HCT116 (cell line): ENCODE data around the gene PCDH15. TPM values are rescaled to one million over a fixed set of nuclear protein-coding genes. Genes with fewer than 3 reads are reported as not detected.

ENCODE experiments used
- ATAC-seq: fragments of 200-7000 bp; cut with Tn5 transposase; 2 replicates; pipeline ENCODE4 v1.9.1; 2020; ENCODE audit warnings: mild to moderate bottlenecking, moderate library complexity
- BruUV-seq: library from RNA; stranded (reverse); fragments of 400-500 nt; replicated peaks from 2 replicates; lab custom pipeline; 2021; lab: Mats Ljungman, UMichigan
- CTCF ChIA-PET: fragments of 300-600 bp; sonication (Branson Sonifier 250); formaldehyde crosslinking; loops from one replicate; lab custom pipeline; 2021; ENCODE audit warnings: antibody characterized with exemption; lab: Charles Lee
- POLR2A ChIA-PET: fragments of 300-600, 350-600 bp; sonication (Branson Sonifier 250); formaldehyde crosslinking; loops from one replicate; lab custom pipeline; 2021; ENCODE audit warnings: antibody characterized with exemption; lab: Charles Lee
- RAD21 ChIA-PET, 2 experiments: fragments of 300-600 bp; sonication (Branson Sonifier 250); formaldehyde crosslinking; loops; one replicate each; lab custom pipeline; 2023; ENCODE audit warnings: low total read pairs in 2 of 2; ENCODE audit not compliant: uncharacterized antibody in 2 of 2, unreplicated experiment in 2 of 2, low non-redundant PET in 1 of 2; lab: Charles Lee
- DNase-seq: peaks from one replicate; pipeline ENCODE4 v3.0.0-alpha.2; 2010; ENCODE audit warnings: low read depth, low spot score
- H2AFZ ChIP-seq: fragments of 200-600 bp; shearing (Covaris generic), sonication (generic); 2 replicates; pipeline ENCODE4 v1.6.1; 2017; ENCODE audit warnings: low read depth, mixed run types, mixed read lengths, antibody characterized with exemption, low read length; ENCODE audit not compliant: poor library complexity, severe bottlenecking
- H3K27ac ChIP-seq: 2 replicates; pipeline ENCODE4 v1.5.1; 2012; ENCODE audit warnings: low read depth, low read length
- H3K27me3 ChIP-seq: fragments of 200-600 bp; sonication (generic); 2 replicates; pipeline ENCODE4 v1.6.1; 2016; ENCODE audit warnings: mixed run types, low read length, mixed read lengths; ENCODE audit not compliant: insufficient read depth
- H3K36me3 ChIP-seq, 2 experiments: fragments of 200-500 bp in 1 of 2; fragments of 200-600 bp in 1 of 2; sonication (Bioruptor generic) in 1 of 2; sonication (generic) in 1 of 2; 2 replicates each; pipeline versions ENCODE4 v1.5.1 to v1.6.1; 2014 to 2016; ENCODE audit warnings: low read length in 2 of 2, inconsistent platforms in 1 of 2, mixed read lengths in 1 of 2, mixed run types in 1 of 2; ENCODE audit not compliant: insufficient read depth in 2 of 2, control insufficient read depth in 1 of 2
- H3K4me1 ChIP-seq, 2 experiments: fragments of 200-600 bp in 1 of 2; sonication (generic) in 1 of 2; 2 replicates each; pipeline versions ENCODE4 v1.5.1 to v1.6.1; 2012 to 2017; ENCODE audit warnings: low read length in 2 of 2, inconsistent platforms in 1 of 2, mild to moderate bottlenecking in 1 of 2, mixed read lengths in 1 of 2, mixed run types in 1 of 2, moderate library complexity in 1 of 2; ENCODE audit not compliant: insufficient read depth in 2 of 2, control insufficient read depth in 1 of 2
- H3K4me2 ChIP-seq: fragments of 200-600 bp; sonication (generic); 2 replicates; pipeline ENCODE4 v1.6.1; 2017; ENCODE audit warnings: mixed run types, low read length, mixed read lengths
- H3K4me3 ChIP-seq, 2 experiments: fragments of 200-600 bp in 1 of 2; sonication (generic) in 1 of 2; replicated peaks in 1 of 2; 2 replicates each; pipeline ENCODE4 v1.5.1; 2011 to 2016; ENCODE audit warnings: low read length in 2 of 2, control low read depth in 1 of 2, low read depth in 1 of 2, mild to moderate bottlenecking in 1 of 2, mixed read lengths in 1 of 2, mixed run types in 1 of 2
- H3K79me2 ChIP-seq: fragments of 200-600 bp; sonication (generic); 2 replicates; pipeline ENCODE4 v1.6.1; 2017; ENCODE audit warnings: mild to moderate bottlenecking, mixed run types, low read length, moderate library complexity, mixed read lengths; ENCODE audit not compliant: insufficient read depth
- H3K9ac ChIP-seq: fragments of 200-600 bp; sonication (generic); 2 replicates; pipeline ENCODE4 v1.6.1; 2016; ENCODE audit warnings: low read length, mixed read lengths
- H3K9me2 ChIP-seq: fragments of 200-600 bp; sonication (generic), shearing (Covaris generic); 2 replicates; pipeline ENCODE4 v1.6.1; 2017; ENCODE audit warnings: mixed run types, mild to moderate bottlenecking, moderate library complexity; ENCODE audit not compliant: insufficient read depth
- H3K9me3 ChIP-seq, 2 experiments: fragments of 200-500 bp in 1 of 2; fragments of 200-600 bp in 1 of 2; sonication (Bioruptor generic) in 1 of 2; sonication (generic) in 1 of 2; 2 replicates each; pipeline ENCODE4 v1.6.1; 2014 to 2017; ENCODE audit warnings: low read length in 2 of 2, mixed read lengths in 2 of 2, inconsistent platforms in 1 of 2, low read depth in 1 of 2, mild to moderate bottlenecking in 1 of 2, mixed run types in 1 of 2, moderate library complexity in 1 of 2; ENCODE audit not compliant: control insufficient read depth in 1 of 2, insufficient read depth in 1 of 2
- H4K20me1 ChIP-seq: fragments of 200-600 bp; sonication (generic), shearing (Covaris generic); 2 replicates; pipeline ENCODE4 v1.6.1; 2017; ENCODE audit warnings: mixed run types, mild to moderate bottlenecking, moderate library complexity; ENCODE audit not compliant: insufficient read depth
- CBX3 ChIP-seq: IDR thresholded peaks from 2 replicates; pipeline ENCODE4 v1.6.1; 2012; ENCODE audit warnings: low read depth
- CEBPB ChIP-seq: IDR thresholded peaks from 2 replicates; pipeline ENCODE4 v1.6.1; 2012; ENCODE audit warnings: low read depth
- ELF1 ChIP-seq: IDR thresholded peaks from 2 replicates; pipeline ENCODE4 v1.6.1; 2012; ENCODE audit warnings: low read depth, borderline replicate concordance
- EZH2 ChIP-seq: fragments of 200-600 bp; sonication (generic); IDR thresholded peaks from 2 replicates; pipeline ENCODE4 v1.6.1; 2017; ENCODE audit warnings: antibody characterized with exemption, mixed run types
- EZH2phosphoT487 ChIP-seq: fragments of 200-600 bp; IDR thresholded peaks from 2 replicates; pipeline ENCODE4 v1.6.1; 2018; ENCODE audit warnings: antibody characterized with exemption, borderline replicate concordance
- MAX ChIP-seq: IDR thresholded peaks from 2 replicates; pipeline ENCODE4 v1.6.1; 2012
- POLR2A ChIP-seq: IDR thresholded peaks from 2 replicates; pipeline ENCODE4 v1.7.0; 2011; ENCODE audit warnings: borderline replicate concordance; ENCODE audit not compliant: insufficient read depth, insufficient read length; ENCODE audit errors: extremely low read depth
- POLR2AphosphoS5 ChIP-seq: IDR thresholded peaks from 2 replicates; pipeline ENCODE4 v1.6.1; 2011; ENCODE audit warnings: mild to moderate bottlenecking, low read depth, low read length, moderate library complexity
- RAD21 ChIP-seq: IDR thresholded peaks from 2 replicates; pipeline ENCODE4 v1.6.1; 2012; ENCODE audit warnings: low read depth, mild to moderate bottlenecking
- REST ChIP-seq: IDR thresholded peaks from 2 replicates; pipeline ENCODE4 v1.6.1; 2012; ENCODE audit warnings: low read depth
- YY1 ChIP-seq: IDR thresholded peaks from 2 replicates; pipeline ENCODE4 v1.6.1; 2011; ENCODE audit warnings: low read length, low read depth, moderate library complexity, mild to moderate bottlenecking; ENCODE audit not compliant: insufficient replicate concordance; ENCODE audit errors: extremely low read depth
- ZFX ChIP-seq: fragments of 450-650 bp; IDR thresholded peaks from 2 replicates; pipeline ENCODE4 v1.6.1; 2017
- ZNF274 ChIP-seq: fragments of 200-500 bp; sonication (Bioruptor generic); IDR thresholded peaks from 2 replicates; pipeline ENCODE4 v1.6.1; 2014; ENCODE audit warnings: mild to moderate bottlenecking, low read depth, low read length, inconsistent platforms
- intact Hi-C: fragments of 100-400 bp; cut with micrococcal nuclease; formaldehyde crosslinking; loops from 2 replicates; pipeline ENCODE4 v1.10.0; 2022
- total RNA-seq: library from RNA; stranded (reverse); gene quantifications from one replicate; pipeline ENCODE4 v1.2.1, GENCODE V29; 2021; ENCODE audit not compliant: unreplicated experiment

PCDH15 gene
- total RNA-seq, 1 experiment from 2014 or later: not detected

- H3K9me2 ChIP-seq: no peaks in the 10 kb centered on the region
- POLR2A ChIA-PET: no interaction called here
- H3K4me1 ChIP-seq: no peaks in the 10 kb centered on the region
- no peak overlapping the region for H3K4me2 ChIP-seq
- H3K36me3 ChIP-seq: no peaks in the 10 kb centered on the region
- TF ChIP-seq POLR2A (no peak), MAX (no peak), POLR2AphosphoS5 (no peak), REST (no peak), ZNF274 (no peak), ELF1 (no peak), ZFX (no peak), YY1 (no peak), EZH2 (no peak), CBX3 (no peak), RAD21 (no peak), EZH2phosphoT487 (no peak), CEBPB (no peak)
- no peaks in the 10 kb centered on the region for H3K79me2 ChIP-seq
- RAD21 ChIA-PET: no interaction called here
- H4K20me1 ChIP-seq: no peaks in the 10 kb centered on the region
- no peak overlapping the region for H3K9ac ChIP-seq
- H3K27ac ChIP-seq: no peak overlapping the region
- ATAC-seq (no peak), DNase-seq (no peak)
- H3K9me3 ChIP-seq: peaks cover 7 to 8% of the 10 kb centered on the region in 2 experiments; a peak in 2 of 4 replicates
- no peaks in the 10 kb centered on the region for H3K27me3 ChIP-seq
- CTCF ChIA-PET: no interaction called here
- H3K4me3 ChIP-seq: no peak overlapping the region
- BruUV-seq: no TSS peak
- intact Hi-C loops: no loop called here
- H2AFZ ChIP-seq: no peak overlapping the region
Measured at GRCh38 chr10:54501929-54502328, 299.1 kb downstream of the PCDH15 start.
